H1 (cell line): ENCODE results near the gene APP.

Source experiments
- ASH2L ChIP-seq: fragments of 200-600, 300-600 bp; sonication (generic); IDR thresholded peaks from one replicate; pipeline ENCODE4 v1.7.1; 2017; ENCODE audit warnings: low read length
- CTBP2 ChIP-seq: IDR thresholded peaks from 2 replicates; pipeline ENCODE4 v1.7.0; 2011; ENCODE audit warnings: borderline replicate concordance, mild to moderate bottlenecking, moderate library complexity, mixed read lengths, low read length; ENCODE audit not compliant: insufficient read depth, insufficient read length
- EZH2 ChIP-seq: fragments of 200-600 bp; sonication (generic); IDR thresholded peaks from 2 replicates; pipeline ENCODE4 v1.7.1; 2012; ENCODE audit warnings: low read depth, mild to moderate bottlenecking, moderate library complexity, low read length, inconsistent platforms; ENCODE audit not compliant: severe bottlenecking
- POLR2A ChIP-seq, 2 experiments: IDR thresholded peaks; 1 replicate in 1 of 2; 2 replicates in 1 of 2; pipeline ENCODE4 v1.6.1; 2011; ENCODE audit warnings: low read depth in 2 of 2, low read length in 2 of 2, mild to moderate bottlenecking in 2 of 2; ENCODE audit errors: control extremely low read depth in 1 of 2
- TAF1 ChIP-seq: IDR thresholded peaks from 2 replicates; pipeline ENCODE4 v1.6.1; 2011; ENCODE audit warnings: mild to moderate bottlenecking, low read depth, low read length
- ZNF274 ChIP-seq: IDR thresholded peaks from 2 replicates; pipeline ENCODE4 v1.7.0; 2012; ENCODE audit warnings: low read length, borderline replicate concordance; ENCODE audit errors: extremely low read depth
- TF ChIP-seq, protein P1 (sequence below): IDR thresholded peaks from 2 replicates; pipeline ENCODE4 v1.6.1; 2011; ENCODE audit warnings: low read length, improper control_type of control experiment
- TF ChIP-seq, protein P2 (sequence below), 3 experiments: IDR thresholded peaks; 1 replicate in 2 of 3; 2 replicates in 1 of 3; pipeline versions ENCODE4 v1.5.1 to v1.6.1; 2011; ENCODE audit warnings: low read length in 3 of 3, mild to moderate bottlenecking in 3 of 3, inconsistent platforms in 2 of 3, low read depth in 1 of 3, moderate library complexity in 1 of 3; ENCODE audit not compliant: insufficient read depth in 1 of 3; ENCODE audit errors: control extremely low read depth in 1 of 3
- TF ChIP-seq, protein P3 (sequence below): IDR thresholded peaks from 2 replicates; pipeline ENCODE4 v1.6.1; 2012; ENCODE audit warnings: inconsistent platforms
- TF ChIP-seq, protein P4 (sequence below): IDR thresholded peaks from 2 replicates; pipeline ENCODE4 v1.6.1; 2012; ENCODE audit warnings: inconsistent platforms

DNA sequence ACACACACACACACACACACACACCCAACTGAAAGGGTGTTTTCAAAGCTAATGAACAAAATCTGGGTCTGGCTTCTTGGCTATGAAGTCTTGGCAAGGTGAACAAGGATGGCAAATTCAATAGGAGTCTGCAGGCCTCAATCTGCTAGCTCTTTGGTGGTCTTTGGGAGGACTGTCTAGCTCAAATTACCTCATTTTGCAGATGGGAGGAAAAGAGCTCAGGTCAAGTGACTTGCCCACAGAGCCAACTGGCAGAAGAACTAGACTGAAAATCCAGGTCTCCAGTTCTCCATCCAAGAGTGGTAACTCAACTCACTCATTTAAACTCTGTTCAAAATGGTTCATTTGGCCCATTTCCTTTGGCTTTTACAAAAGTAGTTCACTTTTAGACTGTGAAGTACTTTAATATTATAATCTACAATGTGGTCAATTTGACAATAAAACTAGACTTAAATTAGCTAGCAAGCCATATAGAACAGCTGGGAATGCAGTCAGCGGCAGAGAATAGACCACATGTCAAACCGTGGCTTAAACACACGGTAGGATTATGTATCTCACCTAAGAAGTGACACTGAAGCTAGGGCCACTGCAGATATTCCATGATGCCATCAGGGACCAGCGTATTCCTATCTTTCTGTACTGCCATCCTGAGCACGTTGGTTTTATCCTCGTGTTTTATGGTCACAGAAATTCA lies 112.9 kb downstream of the APP start:
- TF ChIP-seq, protein P1, sequence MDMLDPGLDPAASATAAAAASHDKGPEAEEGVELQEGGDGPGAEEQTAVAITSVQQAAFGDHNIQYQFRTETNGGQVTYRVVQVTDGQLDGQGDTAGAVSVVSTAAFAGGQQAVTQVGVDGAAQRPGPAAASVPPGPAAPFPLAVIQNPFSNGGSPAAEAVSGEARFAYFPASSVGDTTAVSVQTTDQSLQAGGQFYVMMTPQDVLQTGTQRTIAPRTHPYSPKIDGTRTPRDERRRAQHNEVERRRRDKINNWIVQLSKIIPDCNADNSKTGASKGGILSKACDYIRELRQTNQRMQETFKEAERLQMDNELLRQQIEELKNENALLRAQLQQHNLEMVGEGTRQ: no peak
- TF ChIP-seq EZH2 (no peak), POLR2A (IDR thresholded peaks at IDR 0.05; ENCODE audit: control extremely low read depth in 1 of 2, low read depth in 2 of 2, low read length in 2 of 2) (no peak), ASH2L (no peak), ZNF274 (no peak), TAF1 (no peak), CTBP2 (no peak)
- TF ChIP-seq, protein P2, sequence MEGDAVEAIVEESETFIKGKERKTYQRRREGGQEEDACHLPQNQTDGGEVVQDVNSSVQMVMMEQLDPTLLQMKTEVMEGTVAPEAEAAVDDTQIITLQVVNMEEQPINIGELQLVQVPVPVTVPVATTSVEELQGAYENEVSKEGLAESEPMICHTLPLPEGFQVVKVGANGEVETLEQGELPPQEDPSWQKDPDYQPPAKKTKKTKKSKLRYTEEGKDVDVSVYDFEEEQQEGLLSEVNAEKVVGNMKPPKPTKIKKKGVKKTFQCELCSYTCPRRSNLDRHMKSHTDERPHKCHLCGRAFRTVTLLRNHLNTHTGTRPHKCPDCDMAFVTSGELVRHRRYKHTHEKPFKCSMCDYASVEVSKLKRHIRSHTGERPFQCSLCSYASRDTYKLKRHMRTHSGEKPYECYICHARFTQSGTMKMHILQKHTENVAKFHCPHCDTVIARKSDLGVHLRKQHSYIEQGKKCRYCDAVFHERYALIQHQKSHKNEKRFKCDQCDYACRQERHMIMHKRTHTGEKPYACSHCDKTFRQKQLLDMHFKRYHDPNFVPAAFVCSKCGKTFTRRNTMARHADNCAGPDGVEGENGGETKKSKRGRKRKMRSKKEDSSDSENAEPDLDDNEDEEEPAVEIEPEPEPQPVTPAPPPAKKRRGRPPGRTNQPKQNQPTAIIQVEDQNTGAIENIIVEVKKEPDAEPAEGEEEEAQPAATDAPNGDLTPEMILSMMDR (IDR thresholded peaks at IDR 0.05; ENCODE audit: control extremely low read depth in 1 of 3, insufficient read depth in 1 of 3, low read depth in 1 of 3, low read length in 3 of 3): no peak
- TF ChIP-seq, protein P3, sequence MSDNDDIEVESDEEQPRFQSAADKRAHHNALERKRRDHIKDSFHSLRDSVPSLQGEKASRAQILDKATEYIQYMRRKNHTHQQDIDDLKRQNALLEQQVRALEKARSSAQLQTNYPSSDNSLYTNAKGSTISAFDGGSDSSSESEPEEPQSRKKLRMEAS: no peak
- TF ChIP-seq, protein P4, sequence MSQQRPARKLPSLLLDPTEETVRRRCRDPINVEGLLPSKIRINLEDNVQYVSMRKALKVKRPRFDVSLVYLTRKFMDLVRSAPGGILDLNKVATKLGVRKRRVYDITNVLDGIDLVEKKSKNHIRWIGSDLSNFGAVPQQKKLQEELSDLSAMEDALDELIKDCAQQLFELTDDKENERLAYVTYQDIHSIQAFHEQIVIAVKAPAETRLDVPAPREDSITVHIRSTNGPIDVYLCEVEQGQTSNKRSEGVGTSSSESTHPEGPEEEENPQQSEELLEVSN: no peak
